ENCODE results near the gene KMO.

GRCh38 chr1:241603731-241604245, 71.6 kb downstream of the KMO start:
- TF ChIP-seq CTCF (IDR thresholded peaks at IDR 0.05) = no peak
- TF ChIP-seq POLR2A (IDR thresholded peaks at IDR 0.05) = no peak
- no peak for TF ChIP-seq POLR2AphosphoS5 (IDR thresholded peaks at IDR 0.05)
